Common myeloid progenitor, CD34-positive (primary cell): ENCODE measurements around the gene C1GALT1.
"Not testable (repeated sequence)": the region's sequence is repeated elsewhere in the genome, so short reads cannot be mapped to it uniquely, and the experiment has no call there.

Source experiments
- CTCF ChIA-PET: fragments of 350-600 bp; sonication (Branson Sonifier 250); formaldehyde crosslinking; loops from one replicate; lab custom pipeline; 2021; ENCODE audit warnings: antibody characterized with exemption; lab: Charles Lee
- POLR2A ChIA-PET: fragments of 350-600 bp; sonication (Branson Sonifier 250); formaldehyde crosslinking; loops from one replicate; lab custom pipeline; 2021; ENCODE audit warnings: antibody characterized with exemption; lab: Charles Lee
- DNase-seq, 3 donors: peaks; one replicate each; pipeline versions ENCODE4 v3.0.0 to v3.0.0-alpha.2; 2013
- H3K27ac ChIP-seq, 2 experiments: 1 replicate in 1 of 2; 2 replicates in 1 of 2; pipeline ENCODE4 v1.7.0; 2013; ENCODE audit warnings: inconsistent platforms in 2 of 2, low read length in 2 of 2, mild to moderate bottlenecking in 2 of 2, low read depth in 1 of 2, moderate library complexity in 1 of 2; ENCODE audit not compliant: severe bottlenecking in 2 of 2, insufficient read depth in 1 of 2, poor library complexity in 1 of 2
- H3K27me3 ChIP-seq, 5 experiments: replicated peaks in 2 of 5; 1 replicate in 3 of 5; 2 replicates in 2 of 5; pipeline versions ENCODE4 v1.6.1 to v1.7.0; 2013; ENCODE audit warnings: low read length in 4 of 5, mild to moderate bottlenecking in 2 of 5, moderate library complexity in 2 of 5, inconsistent platforms in 1 of 5; ENCODE audit not compliant: insufficient read depth in 5 of 5, control insufficient read depth in 4 of 5
- H3K36me3 ChIP-seq, 4 experiments: 1 replicate in 2 of 4; 2 replicates in 2 of 4; pipeline versions ENCODE4 v1.6.1 to v1.7.0; 2013; ENCODE audit warnings: low read length in 3 of 4, control low read depth in 1 of 4, mild to moderate bottlenecking in 1 of 4; ENCODE audit not compliant: control insufficient read depth in 4 of 4, insufficient read depth in 4 of 4
- H3K4me1 ChIP-seq, 4 experiments: 1 replicate in 3 of 4; 2 replicates in 1 of 4; pipeline versions ENCODE4 v1.6.1 to v1.7.1; 2013; ENCODE audit warnings: low read length in 3 of 4, mild to moderate bottlenecking in 3 of 4, control low read depth in 1 of 4, inconsistent platforms in 1 of 4, moderate library complexity in 1 of 4; ENCODE audit not compliant: control insufficient read depth in 4 of 4, insufficient read depth in 4 of 4; ENCODE audit errors: control extremely low read depth in 1 of 4
- H3K4me3 ChIP-seq, 7 experiments: 1 replicate in 4 of 7; 2 replicates in 3 of 7; pipeline versions ENCODE4 v1.5.1 to v1.7.0; 2013; ENCODE audit warnings: mild to moderate bottlenecking in 7 of 7, low read length in 6 of 7, moderate library complexity in 6 of 7, inconsistent platforms in 2 of 7, low read depth in 2 of 7, control low read depth in 1 of 7; ENCODE audit not compliant: insufficient read depth in 4 of 7, control insufficient read depth in 1 of 7; ENCODE audit errors: extremely low read depth in 1 of 7
- H3K9me3 ChIP-seq, 5 experiments: 1 replicate in 4 of 5; 2 replicates in 1 of 5; pipeline versions ENCODE4 v1.6.1 to v1.7.1; 2013; ENCODE audit warnings: low read length in 4 of 5, mild to moderate bottlenecking in 2 of 5, inconsistent platforms in 1 of 5, low read depth in 1 of 5, moderate library complexity in 1 of 5; ENCODE audit not compliant: control insufficient read depth in 4 of 5, insufficient read depth in 2 of 5; ENCODE audit errors: control extremely low read depth in 1 of 5
- WGBS: methylation state at CpG from one replicate; pipeline ENCODE4 v1.1.5; 2013; ENCODE audit not compliant: insufficient coverage; 5-methylcytosine and 5-hydroxymethylcytosine counted together

C1GALT1 gene

GRCh38 chr7:7143404-7143803 is 38.9 kb upstream of the C1GALT1 start:
- H3K9me3 ChIP-seq, DNase-seq, H3K27ac ChIP-seq, H3K27me3 ChIP-seq, CTCF ChIA-PET, POLR2A ChIA-PET, H3K4me3 ChIP-seq, H3K36me3 ChIP-seq, H3K4me1 ChIP-seq: not testable (repeated sequence)
- WGBS, result no CpG with 5 or more reads among the region's 1 CpG

- H3K27me3 ChIP-seq, H3K4me1 ChIP-seq, H3K27ac ChIP-seq, CTCF ChIA-PET, H3K4me3 ChIP-seq, DNase-seq, H3K9me3 ChIP-seq, POLR2A ChIA-PET, H3K36me3 ChIP-seq: not testable (repeated sequence)
- 95% methylated on average over 4 of the region's 4 CpGs for WGBS
Measured at GRCh38 chr7:7145151-7145550, 37.2 kb upstream of the C1GALT1 start.

GRCh38 chr7:7146837-7147236 is 35.5 kb upstream of the C1GALT1 start:
- Histone ChIP-seq H3K36me3 (no peaks in the 10 kb centered on the region), H3K27ac (no peak overlapping the region), H3K4me3 (no peak overlapping the region), H3K4me1 (peaks cover 0 to 4% (median under 1%) of the 10 kb centered on the region in 4 experiments), H3K27me3 (no peaks in the 10 kb centered on the region), H3K9me3 (peaks cover 0 to 3% (median 0%) of the 10 kb centered on the region in 5 experiments)
- CTCF ChIA-PET, result interaction anchor here (1.5 kb wide), 1 partner anchor 26 kb away, joined by 4 read pairs; no protein-coding TSS in a partner anchor
- POLR2A ChIA-PET, result no interaction called here
- peak in 2 of 3 donors; percentile 15 to 34 for DNase-seq
- no CpG with 5 or more reads among the region's 3 CpGs for WGBS

GRCh38 chr7:7148798-7149481 is 33.4 kb upstream of the C1GALT1 start:
- CTCF ChIA-PET, result no interaction called here

GRCh38 chr7:7151285-7151684 is 31.1 kb upstream of the C1GALT1 start:
- no peak for DNase-seq
- Histone ChIP-seq H3K4me1 (peaks cover 0 to 4% (median 2%) of the 10 kb centered on the region in 4 experiments), H3K9me3 (peaks cover 0 to 10% (median 8%) of the 10 kb centered on the region in 5 experiments), H3K36me3 (no peaks in the 10 kb centered on the region), H3K27ac (no peak overlapping the region), H3K27me3 (no peaks in the 10 kb centered on the region), H3K4me3 (no peak overlapping the region)
- POLR2A ChIA-PET, result interaction anchor here (0.7 kb wide), 1 partner anchor 12 kb away, joined by 5 read pairs; no protein-coding TSS in a partner anchor
- no CpG with 5 or more reads among the region's 3 CpGs for WGBS
- CTCF ChIA-PET, result no interaction called here

More at GRCh38 chr7:7148798-7149481, 33.4 kb upstream of the C1GALT1 start:
- no peak overlapping the region for H3K27ac ChIP-seq
- H3K27me3 ChIP-seq, result no peaks in the 10 kb centered on the region
- POLR2A ChIA-PET, result no interaction called here
- H3K4me1 ChIP-seq, result peaks cover 0 to 4% (median 2%) of the 10 kb centered on the region in 4 experiments
- DNase-seq, result no peak
- 90% methylated on average over 2 of the region's 7 CpGs for WGBS
- no peak overlapping the region for H3K4me3 ChIP-seq
- H3K36me3 ChIP-seq, result no peaks in the 10 kb centered on the region
- H3K9me3 ChIP-seq, result peaks cover 0 to 7% (median under 1%) of the 10 kb centered on the region in 5 experiments

GRCh38 chr7:7151865-7152264 is 30.5 kb upstream of the C1GALT1 start:
- Histone ChIP-seq H3K27me3 (no peaks in the 10 kb centered on the region), H3K4me3 (no peak overlapping the region), H3K9me3 (peaks cover 0 to 10% (median 8%) of the 10 kb centered on the region in 5 experiments), H3K4me1 (peaks cover 0 to 4% (median 3%) of the 10 kb centered on the region in 4 experiments), H3K36me3 (no peaks in the 10 kb centered on the region), H3K27ac (no peak overlapping the region)
- CTCF ChIA-PET, result no interaction called here
- WGBS, result no CpG with 5 or more reads among the region's 1 CpG
- POLR2A ChIA-PET, result interaction anchor here (0.7 kb wide), 1 partner anchor 13 kb away, joined by 5 read pairs; no protein-coding TSS in a partner anchor
- no peak for DNase-seq

- Histone ChIP-seq H3K27ac (no peak overlapping the region), H3K9me3 (peaks cover 0 to 10% (median 8%) of the 10 kb centered on the region in 5 experiments), H3K4me3 (no peak overlapping the region), H3K27me3 (no peaks in the 10 kb centered on the region), H3K4me1 (peaks cover under 1 to 9% (median 8%) of the 10 kb centered on the region in 4 experiments), H3K36me3 (no peaks in the 10 kb centered on the region)
- no peak for DNase-seq
- ChIA-PET CTCF (no interaction called here), POLR2A (no interaction called here)
- 98% methylated on average over 9 of the region's 11 CpGs for WGBS
Measured at GRCh38 chr7:7152315-7152714, 30.0 kb upstream of the C1GALT1 start.
